Endothelial cell of umbilical vein (primary cell): ENCODE data around the gene ECI1. TPM values are rescaled to one million over a fixed set of nuclear protein-coding genes. Genes with fewer than 3 reads are reported as not detected.

Experiments
- BruUV-seq: library from RNA; stranded (reverse); fragments of 400-500 nt; replicated peaks from 2 replicates; lab custom pipeline; 2021; lab: Mats Ljungman, UMichigan
- CTCF ChIA-PET: fragments of 300-600, 350-600 bp; sonication (Branson Sonifier 250); formaldehyde crosslinking; loops from one replicate; lab custom pipeline; 2021; ENCODE audit warnings: antibody characterized with exemption, inconsistent platforms; lab: Charles Lee
- POLR2A ChIA-PET: fragments of 300-600, 350-600 bp; sonication (Branson Sonifier 250); formaldehyde crosslinking; loops from one replicate; lab custom pipeline; 2021; ENCODE audit warnings: antibody characterized with exemption, inconsistent platforms; lab: Charles Lee
- DNase-seq: peaks from one replicate; pipeline ENCODE4 v3.0.0-alpha.2; 2011; ENCODE audit warnings: low read depth, low spot score
- FAIRE-seq: peaks from 2 replicates; lab custom pipeline; 2011; peaks lifted over from hg19 to GRCh38; lab: Jason Lieb, UNC
- H2AFZ ChIP-seq: 2 replicates; pipeline ENCODE4 v1.6.0; 2012; ENCODE audit warnings: low read depth, low read length, control low read depth, inconsistent platforms
- H3K27ac ChIP-seq: 2 replicates; pipeline ENCODE4 v1.5.1; 2011; ENCODE audit warnings: low read depth, mild to moderate bottlenecking, control low read depth, low read length, moderate library complexity; ENCODE audit not compliant: insufficient read depth
- H3K27me3 ChIP-seq, 2 experiments: 2 replicates each; pipeline versions ENCODE4 v1.6.0 to v1.6.1; 2011; ENCODE audit warnings: low read length in 2 of 2, mixed read lengths in 1 of 2; ENCODE audit not compliant: control insufficient read depth in 2 of 2, insufficient read depth in 2 of 2
- H3K36me3 ChIP-seq, 2 experiments: 2 replicates in 1 of 2; 3 replicates in 1 of 2; pipeline ENCODE4 v1.5.1; 2011; ENCODE audit warnings: low read length in 2 of 2, mild to moderate bottlenecking in 1 of 2, moderate library complexity in 1 of 2; ENCODE audit not compliant: control insufficient read depth in 2 of 2, insufficient read depth in 2 of 2; ENCODE audit errors: extremely low read depth in 1 of 2
- H3K4me1 ChIP-seq: 3 replicates; pipeline ENCODE4 v1.5.1; 2011; ENCODE audit warnings: mild to moderate bottlenecking, low read length; ENCODE audit not compliant: control insufficient read depth, insufficient read depth; ENCODE audit errors: extremely low read depth
- H3K4me2 ChIP-seq: 2 replicates; pipeline ENCODE4 v1.6.1; 2011; ENCODE audit warnings: low read length, control low read depth, mixed read lengths; ENCODE audit not compliant: insufficient read depth
- H3K4me3 ChIP-seq, 3 experiments: fragments of 200-600 bp in 1 of 3; sonication (generic), shearing (Covaris generic) in 1 of 3; replicated peaks in 1 of 3; 2 replicates each; pipeline ENCODE4 v1.5.1; 2011 to 2016; ENCODE audit warnings: control low read depth in 3 of 3, low read length in 3 of 3, mild to moderate bottlenecking in 2 of 3, inconsistent platforms in 1 of 3, low read depth in 1 of 3, moderate library complexity in 1 of 3; ENCODE audit not compliant: insufficient read depth in 1 of 3
- H3K79me2 ChIP-seq: 2 replicates; pipeline ENCODE4 v1.6.0; 2012; ENCODE audit warnings: low read length, inconsistent platforms; ENCODE audit not compliant: control insufficient read depth, insufficient read depth
- H3K9ac ChIP-seq: replicated peaks from 2 replicates; pipeline ENCODE3; 2011; ENCODE audit warnings: low read length, control low read depth; ENCODE audit not compliant: insufficient read depth; ENCODE audit errors: extremely low read depth
- H3K9me1 ChIP-seq: replicated peaks from 3 replicates; pipeline ENCODE4 v1.6.0; 2011; ENCODE audit warnings: mild to moderate bottlenecking, low read length; ENCODE audit not compliant: control insufficient read depth, insufficient read depth; ENCODE audit errors: extremely low read depth
- H3K9me3 ChIP-seq: replicated peaks from 2 replicates; pipeline ENCODE4 v1.5.1; 2012; ENCODE audit warnings: low read length, inconsistent platforms; ENCODE audit not compliant: control insufficient read depth, insufficient read depth
- H4K20me1 ChIP-seq: replicated peaks from 2 replicates; pipeline ENCODE3; 2011; ENCODE audit warnings: mild to moderate bottlenecking, low read length; ENCODE audit not compliant: control insufficient read depth, insufficient read depth; ENCODE audit errors: extremely low read depth
- EZH2 ChIP-seq: IDR thresholded peaks from 2 replicates; pipeline ENCODE4 v1.6.1; 2012; ENCODE audit warnings: borderline replicate concordance, low read depth, mild to moderate bottlenecking, moderate library complexity, low read length, inconsistent platforms; ENCODE audit not compliant: severe bottlenecking
- FOS ChIP-seq: IDR thresholded peaks from 2 replicates; pipeline ENCODE4 v1.6.1; 2011; ENCODE audit warnings: mild to moderate bottlenecking, low read length, moderate library complexity, borderline replicate concordance; ENCODE audit not compliant: insufficient read depth
- GATA2 ChIP-seq: IDR thresholded peaks from 2 replicates; pipeline ENCODE4 v1.7.0; 2011; ENCODE audit warnings: low read depth, mild to moderate bottlenecking, moderate library complexity, mixed read lengths, low read length; ENCODE audit not compliant: insufficient read length, insufficient read depth
- JUN ChIP-seq: IDR thresholded peaks from 2 replicates; pipeline ENCODE4 v1.6.1; 2011; ENCODE audit warnings: borderline replicate concordance, low read depth; ENCODE audit not compliant: insufficient read length, insufficient read depth
- MYC ChIP-seq: IDR thresholded peaks from one replicate; pipeline ENCODE4 v1.6.1; 2011; ENCODE audit warnings: mild to moderate bottlenecking, low read depth, low read length
- POLR2A ChIP-seq: IDR thresholded peaks from 2 replicates; pipeline ENCODE4 v1.6.1; 2012; ENCODE audit warnings: low read depth, mild to moderate bottlenecking, control low read depth, low read length
- POLR2AphosphoS5 ChIP-seq: IDR thresholded peaks from 2 replicates; pipeline ENCODE4 v1.6.1; 2012; ENCODE audit warnings: low read depth, mild to moderate bottlenecking, control low read depth, low read length, moderate library complexity; ENCODE audit not compliant: insufficient read depth
- dilution Hi-C: fragments of 300-500 bp; cut with MboI; formaldehyde crosslinking; loops from one replicate; pipeline ENCODE4 v1.15.0; 2019; ENCODE audit warnings: low sequenced_read_pairs; ENCODE audit not compliant: extremely low pct_ligation_motif_present
- intact Hi-C: fragments of 100-400 bp; cut with micrococcal nuclease; formaldehyde crosslinking; loops from one replicate; pipeline ENCODE4 v1.10.0; 2022
- polyA plus RNA-seq, 4 experiments: library from polyadenylated mRNA; depleted of rRNA in 3 of 4; stranded (reverse) in 3 of 4; unstranded in 1 of 4; fragments of >200 nt; gene quantifications; 2 replicates each; pipeline versions ENCODE4 v1.2.1 to v1.2.3, GENCODE V29; 2011 to 2012; ENCODE audit warnings: missing spikeins in 1 of 4
- total RNA-seq: library from RNA; stranded (reverse); gene quantifications from 2 replicates; pipeline ENCODE4 v1.2.3, GENCODE V29; 2021
- TF ChIP-seq, protein P1 (sequence below), 2 donors: IDR thresholded peaks; 1 replicate in 1 of 2; 2 replicates in 1 of 2; pipeline ENCODE4 v1.5.1; 2011; ENCODE audit warnings: low read length in 2 of 2, mild to moderate bottlenecking in 2 of 2, moderate library complexity in 2 of 2, control low read depth in 1 of 2, inconsistent platforms in 1 of 2, low read depth in 1 of 2; ENCODE audit not compliant: insufficient read depth in 1 of 2; ENCODE audit errors: extremely low read depth in 1 of 2
- TF ChIP-seq, protein P2 (sequence below): IDR thresholded peaks from 2 replicates; pipeline ENCODE4 v1.6.1; 2011; ENCODE audit not compliant: insufficient read depth, insufficient read length

ECI1 gene
- total and polyA plus RNA-seq, 2 donors (not counting 3 experiments of a cell fraction or from before 2014, with no cell fraction given), result 43.6 to 48.3 TPM

DNA sequence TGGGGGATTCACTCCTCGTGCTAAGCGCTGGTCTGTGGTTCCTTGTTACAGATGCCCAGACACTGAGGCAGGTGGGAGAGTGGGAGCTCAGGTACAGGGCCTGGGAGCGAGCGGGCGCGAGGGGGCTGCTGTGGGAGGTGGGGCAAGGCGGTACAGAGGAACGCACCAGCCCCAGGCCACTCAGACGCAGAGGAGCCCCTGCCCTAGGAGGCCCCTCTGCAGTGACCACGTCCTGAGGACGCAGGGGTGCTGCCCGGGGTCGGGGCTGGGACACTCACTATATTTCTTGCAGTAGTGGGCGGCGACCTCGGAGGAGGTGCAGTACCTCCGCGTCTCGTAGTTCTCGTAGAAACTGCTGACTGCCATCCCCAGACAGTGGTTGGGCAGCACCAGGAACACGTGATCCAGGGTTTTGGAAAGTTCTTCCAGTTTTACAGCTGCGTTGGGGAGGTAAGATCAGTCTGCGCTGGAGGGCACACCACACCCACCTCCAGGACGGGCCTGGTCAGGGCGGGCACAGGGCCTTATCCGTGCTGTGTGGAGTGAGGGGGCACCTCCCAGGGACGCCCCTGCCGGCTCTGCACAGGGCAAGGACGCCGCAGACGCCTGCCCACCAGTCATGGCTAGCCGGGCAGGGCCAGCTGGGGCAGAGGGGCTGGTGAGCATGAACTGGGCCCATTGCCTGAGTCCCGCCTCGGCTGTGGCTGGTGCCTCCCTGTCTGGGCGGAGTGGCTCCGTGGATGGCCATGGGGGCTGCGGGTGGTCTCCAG is 32.8 kb upstream of the ECI1 start:
- Histone ChIP-seq H3K27ac (no peak overlapping the region), H3K4me1 (no peaks in the 10 kb centered on the region), H3K9me1 (no peaks in the 10 kb centered on the region), H3K27me3 (no peaks in the 10 kb centered on the region), H4K20me1 (no peaks in the 10 kb centered on the region), H3K4me2 (no peak overlapping the region), H3K4me3 (no peak overlapping the region), H3K9ac (no peak overlapping the region), H2AFZ (no peak overlapping the region), H3K36me3 (peaks cover 0 to 14% of the 10 kb centered on the region in 2 experiments), H3K79me2 (no peaks in the 10 kb centered on the region), H3K9me3 (no peaks in the 10 kb centered on the region)
- BruUV-seq, result no TSS peak
- FAIRE-seq (no peak), DNase-seq (no peak)
- dilution Hi-C loops, result no loop called here
- CTCF ChIA-PET, result no interaction called here
- TF ChIP-seq POLR2A (no peak), MYC (no peak)
- intact Hi-C loops, result no loop called here
- POLR2A ChIA-PET, result no interaction called here

DNA sequence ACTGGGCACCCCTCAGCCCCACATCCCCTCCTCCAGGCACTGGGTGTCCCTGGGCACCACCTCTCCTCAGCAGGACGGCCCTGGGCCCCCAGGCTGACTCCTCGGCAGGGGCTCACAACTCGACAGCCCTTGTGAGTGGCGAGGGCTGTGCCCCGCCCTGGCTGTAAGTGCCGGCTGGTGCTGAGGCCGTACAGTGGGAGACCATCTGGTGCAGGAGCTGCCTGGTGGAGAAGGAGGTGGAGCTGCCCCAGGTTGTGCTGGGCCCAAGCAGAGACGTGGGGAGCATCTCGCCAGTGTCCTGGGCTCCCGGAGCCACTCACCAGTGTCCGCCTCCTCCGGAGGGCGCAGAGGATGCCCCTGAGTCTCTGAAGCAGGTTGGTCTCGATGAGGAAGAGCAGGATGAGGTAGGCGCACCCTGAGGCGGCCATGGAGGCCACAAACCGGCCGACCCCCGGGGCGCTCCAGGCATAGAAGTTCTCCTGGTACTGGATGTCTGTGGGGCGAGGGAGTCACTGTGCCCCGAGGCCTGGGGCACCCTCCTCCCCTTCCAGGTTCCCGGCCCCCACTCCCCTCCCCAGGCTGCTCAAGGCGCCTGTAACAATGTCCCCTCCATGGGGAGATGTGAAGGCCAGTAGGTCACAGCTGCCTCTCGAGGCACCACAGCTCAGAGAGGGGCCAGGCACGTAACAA is 31.6 kb upstream of the ECI1 start:
- Histone ChIP-seq H3K36me3 (peaks cover 0 to 13% of the 10 kb centered on the region in 2 experiments), H3K4me3 (no peak overlapping the region), H3K9ac (no peak overlapping the region), H2AFZ (no peak overlapping the region), H3K79me2 (no peaks in the 10 kb centered on the region), H3K4me1 (no peaks in the 10 kb centered on the region), H3K9me1 (no peaks in the 10 kb centered on the region), H3K4me2 (no peak overlapping the region), H3K9me3 (no peaks in the 10 kb centered on the region), H3K27ac (no peak overlapping the region), H4K20me1 (no peaks in the 10 kb centered on the region), H3K27me3 (no peaks in the 10 kb centered on the region)
- FAIRE-seq (no peak), DNase-seq (no peak)
- dilution Hi-C loops (no loop called here), intact Hi-C loops (no loop called here)
- TF ChIP-seq, protein P1, sequence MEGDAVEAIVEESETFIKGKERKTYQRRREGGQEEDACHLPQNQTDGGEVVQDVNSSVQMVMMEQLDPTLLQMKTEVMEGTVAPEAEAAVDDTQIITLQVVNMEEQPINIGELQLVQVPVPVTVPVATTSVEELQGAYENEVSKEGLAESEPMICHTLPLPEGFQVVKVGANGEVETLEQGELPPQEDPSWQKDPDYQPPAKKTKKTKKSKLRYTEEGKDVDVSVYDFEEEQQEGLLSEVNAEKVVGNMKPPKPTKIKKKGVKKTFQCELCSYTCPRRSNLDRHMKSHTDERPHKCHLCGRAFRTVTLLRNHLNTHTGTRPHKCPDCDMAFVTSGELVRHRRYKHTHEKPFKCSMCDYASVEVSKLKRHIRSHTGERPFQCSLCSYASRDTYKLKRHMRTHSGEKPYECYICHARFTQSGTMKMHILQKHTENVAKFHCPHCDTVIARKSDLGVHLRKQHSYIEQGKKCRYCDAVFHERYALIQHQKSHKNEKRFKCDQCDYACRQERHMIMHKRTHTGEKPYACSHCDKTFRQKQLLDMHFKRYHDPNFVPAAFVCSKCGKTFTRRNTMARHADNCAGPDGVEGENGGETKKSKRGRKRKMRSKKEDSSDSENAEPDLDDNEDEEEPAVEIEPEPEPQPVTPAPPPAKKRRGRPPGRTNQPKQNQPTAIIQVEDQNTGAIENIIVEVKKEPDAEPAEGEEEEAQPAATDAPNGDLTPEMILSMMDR (IDR thresholded peaks at IDR 0.05; ENCODE audit: extremely low read depth in 1 of 2, insufficient read depth in 1 of 2, low read depth in 1 of 2, low read length in 2 of 2), result no peak
- TF ChIP-seq POLR2AphosphoS5 (no peak), JUN (no peak), GATA2 (no peak), EZH2 (no peak), MYC (no peak), FOS (no peak), POLR2A (no peak)
- TF ChIP-seq, protein P2, sequence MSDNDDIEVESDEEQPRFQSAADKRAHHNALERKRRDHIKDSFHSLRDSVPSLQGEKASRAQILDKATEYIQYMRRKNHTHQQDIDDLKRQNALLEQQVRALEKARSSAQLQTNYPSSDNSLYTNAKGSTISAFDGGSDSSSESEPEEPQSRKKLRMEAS, result no peak
- CTCF ChIA-PET, result no interaction called here
- POLR2A ChIA-PET, result no interaction called here
- no TSS peak for BruUV-seq
